Stimulated activated CD4-positive, alpha-beta T cell treated with anti-CD3 and anti-CD28 coated beads, Interleukin-4, amount 100 ng/mL, for 1 hour (primary cell): ENCODE results near the gene SETD2.
"Not testable (repeated sequence)": the region's sequence is repeated elsewhere in the genome, so short reads cannot be mapped to it uniquely, and the experiment has no call there.

Experiments used
- DNase-seq: peaks from one replicate; pipeline ENCODE4 v3.0.0-alpha.2; 2020

The SETD2 gene

DNA sequence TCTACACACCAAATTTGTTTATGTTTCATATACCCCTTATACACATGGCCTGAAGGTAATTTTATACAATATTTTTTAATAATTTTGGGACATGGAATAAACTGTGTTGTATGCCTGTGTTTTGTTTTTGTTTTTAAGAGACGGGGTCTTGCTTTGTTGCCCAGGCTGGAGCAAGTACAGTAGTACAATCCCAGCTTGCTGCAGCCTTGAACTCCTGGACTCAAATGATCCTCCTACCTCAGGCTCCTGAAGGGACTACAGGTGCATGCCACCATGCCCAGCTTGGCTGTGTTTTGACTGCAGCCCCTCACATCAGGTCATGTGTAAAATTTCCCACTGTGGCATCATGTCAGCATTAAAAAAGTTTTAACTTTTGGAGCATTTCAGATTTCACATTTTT is 18.6 kb downstream of the SETD2 start:
- DNase-seq, result no peak

DNA sequence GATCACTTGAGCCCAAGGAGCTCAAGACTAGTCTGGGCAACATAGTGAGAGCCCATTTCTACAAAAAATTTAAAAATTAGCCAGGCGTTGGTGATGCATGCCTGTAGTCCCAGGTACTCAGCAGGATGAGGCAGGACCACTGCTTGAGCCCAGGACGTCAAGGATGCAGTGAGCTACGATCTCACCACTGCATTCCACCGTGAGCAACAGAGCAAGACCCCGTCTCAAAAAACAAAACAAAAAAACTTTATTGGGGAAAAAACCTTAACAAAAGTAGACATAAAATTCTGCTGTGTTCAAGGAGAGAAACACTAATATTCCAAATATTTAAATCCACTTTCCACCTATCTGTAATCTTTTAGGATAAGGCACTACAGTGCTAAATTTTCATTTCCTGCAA is 20.8 kb downstream of the SETD2 start:
- DNase-seq, result no peak

DNA sequence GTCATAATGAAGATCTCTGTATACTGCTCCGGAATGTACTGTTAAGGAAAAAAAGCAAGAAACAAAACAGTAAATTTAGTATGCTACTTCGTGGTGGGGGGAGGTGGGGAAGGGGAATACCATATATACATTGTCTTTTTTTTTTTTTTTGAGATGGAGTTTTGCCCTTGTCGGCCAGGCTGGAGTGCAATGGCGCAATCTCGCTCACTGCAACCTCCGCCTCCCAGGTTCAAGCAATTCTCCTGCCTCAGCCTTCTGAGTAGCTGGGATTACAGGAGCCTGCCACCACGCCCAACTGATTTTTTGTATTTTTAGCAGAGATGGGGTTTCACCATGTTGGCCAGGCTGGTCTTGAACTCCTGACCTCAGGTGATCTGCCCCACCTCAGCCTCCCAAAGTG is 21.4 kb downstream of the SETD2 start:
- DNase-seq, result not testable (repeated sequence)

GRCh38 chr3:47140973-47141461 is 22.9 kb downstream of the SETD2 start:
- not testable (repeated sequence) for DNase-seq

DNA sequence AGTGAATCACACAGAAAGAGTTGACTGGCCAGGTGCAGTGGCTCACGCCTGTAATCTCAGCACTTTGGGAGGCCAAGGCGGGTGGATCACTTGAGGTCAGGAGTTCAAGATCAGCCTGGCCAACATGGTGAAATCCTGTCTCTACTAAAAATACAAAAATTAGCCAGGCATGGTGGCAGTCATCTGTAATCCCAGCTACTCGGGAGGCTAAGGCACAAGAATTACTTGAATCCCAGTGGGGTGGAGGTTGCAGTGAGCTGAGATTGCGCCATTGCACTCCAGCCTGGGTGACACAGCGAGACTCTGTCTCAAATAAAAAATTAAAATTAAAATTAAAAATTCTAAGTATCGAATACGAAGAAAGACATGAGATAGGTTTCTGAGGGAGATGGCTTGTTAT is 23.4 kb downstream of the SETD2 start:
- DNase-seq, result not testable (repeated sequence)

DNA sequence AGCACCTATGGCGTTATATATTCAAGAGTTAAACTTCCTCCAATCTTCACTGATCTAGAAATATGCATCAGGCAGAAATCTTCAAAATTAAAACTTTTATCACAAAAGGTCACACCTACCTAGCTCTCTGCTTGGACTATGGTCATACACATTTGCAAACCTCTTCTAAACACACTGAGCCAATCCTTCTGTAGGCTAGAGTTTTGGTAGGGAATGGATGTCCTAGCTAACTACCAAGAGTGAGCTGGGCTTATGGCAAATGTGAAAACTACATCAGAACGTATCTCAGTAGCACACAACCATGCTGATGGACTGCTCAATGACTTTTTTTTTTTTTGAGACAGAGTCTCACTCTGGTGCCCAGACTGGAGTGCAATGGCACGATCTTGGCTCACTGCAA is 29.6 kb downstream of the SETD2 start:
- no peak for DNase-seq

- no peak for DNase-seq
These were observed 30.3 kb downstream of the SETD2 start for GRCh38 chr3:47133641-47134040.

DNA sequence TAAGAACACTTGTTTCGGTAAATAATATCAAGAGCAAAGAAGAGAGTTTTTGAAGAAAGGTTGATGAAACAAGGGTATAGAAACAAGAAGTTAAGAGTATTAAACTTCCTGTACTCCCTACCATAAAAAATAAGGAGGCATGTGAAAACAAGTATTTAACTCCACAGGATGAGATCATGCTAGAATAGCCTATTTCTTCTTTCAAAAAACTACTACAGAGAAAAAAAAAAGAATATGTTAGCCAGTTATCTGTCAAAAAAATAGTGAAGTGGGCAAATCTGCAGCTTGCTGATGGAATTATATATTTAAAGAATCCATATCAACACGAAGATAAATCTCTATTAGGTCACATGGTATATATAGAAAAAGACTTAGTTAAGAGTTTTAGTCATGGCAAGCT is 33.4 kb downstream of the SETD2 start:
- no peak for DNase-seq

DNA sequence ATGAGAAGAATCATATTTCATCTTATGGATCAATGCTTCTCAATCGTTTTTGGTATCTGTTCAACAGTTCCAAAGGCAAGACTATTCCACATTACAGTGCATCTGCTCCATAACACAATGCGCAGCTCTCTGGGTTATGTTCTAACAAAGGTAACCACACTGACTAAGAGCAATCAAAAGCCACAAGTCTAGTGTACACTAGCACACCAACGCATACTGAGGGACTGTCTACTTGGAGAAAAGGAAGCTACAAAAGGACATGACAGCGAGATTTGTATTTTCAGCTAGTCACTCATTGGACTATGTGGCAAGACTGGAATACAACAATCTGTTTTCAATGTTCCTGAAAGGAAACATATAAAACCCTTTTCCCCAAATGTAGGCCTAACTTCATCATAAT is 35.8 kb downstream of the SETD2 start:
- DNase-seq, result no peak

GRCh38 chr3:47123857-47124256 is 40.1 kb downstream of the SETD2 start:
- no peak for DNase-seq

DNA sequence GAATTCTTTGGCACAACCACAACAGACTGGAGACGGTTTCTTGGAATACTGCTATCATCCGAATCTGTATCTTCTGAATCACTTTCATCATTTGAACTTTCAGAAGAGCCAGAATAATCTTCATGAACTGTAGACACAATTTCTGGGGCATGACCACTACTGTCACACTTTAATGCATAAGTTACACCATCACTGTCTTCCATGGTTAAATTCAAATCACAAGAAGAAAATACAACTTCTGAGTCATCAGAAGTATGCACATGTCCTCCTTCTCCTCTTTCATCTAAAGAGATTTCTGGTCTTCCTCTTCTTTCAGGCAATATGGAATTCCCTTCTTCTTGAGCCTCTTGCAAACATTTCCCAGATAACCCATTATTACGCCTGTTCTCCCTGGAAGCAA is 42.5 kb downstream of the SETD2 start:
- DNase-seq, result no peak

DNA sequence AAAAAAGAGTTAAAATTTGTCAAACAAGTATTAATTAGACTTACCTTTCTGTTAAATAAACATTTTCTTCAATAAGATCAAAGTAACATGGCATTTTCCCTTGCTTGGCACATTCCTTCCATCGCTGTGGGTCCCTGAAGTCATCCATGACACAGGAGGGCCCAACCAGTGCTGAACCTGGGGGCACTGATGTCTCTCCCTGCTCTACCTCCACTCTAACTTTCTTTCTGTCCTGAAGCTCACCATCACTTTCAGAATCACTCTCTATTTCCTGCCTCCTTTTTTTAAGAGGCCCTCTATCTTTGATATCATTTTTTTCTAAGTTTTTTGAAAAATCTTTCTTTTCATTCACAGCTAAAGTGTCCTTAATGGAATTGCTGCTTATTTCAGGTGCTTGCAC is 43.8 kb downstream of the SETD2 start:
- no peak for DNase-seq

DNA sequence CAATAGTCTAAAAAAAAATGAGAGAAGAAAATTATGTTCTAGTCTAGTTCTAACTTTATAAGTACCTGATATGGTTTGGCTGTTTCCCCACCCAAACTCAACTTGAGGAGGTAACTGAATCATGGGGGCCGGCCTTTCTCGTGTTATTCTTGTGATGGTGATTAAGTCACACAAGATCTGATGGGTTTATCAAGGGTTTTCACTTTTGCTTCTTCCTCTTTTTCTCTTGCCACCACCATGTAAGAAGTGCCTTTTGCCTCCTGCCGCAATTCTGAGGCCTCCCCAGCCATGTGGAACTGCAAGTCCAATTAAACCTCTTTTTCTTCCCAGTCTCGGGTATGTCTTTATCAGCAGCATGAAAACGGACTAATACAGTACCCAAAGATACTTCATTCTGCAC is 44.5 kb downstream of the SETD2 start:
- DNase-seq, result peak; percentile 7

GRCh38 chr3:47117807-47118364 is 46.0 kb downstream of the SETD2 start:
- DNase-seq, result no peak

DNA sequence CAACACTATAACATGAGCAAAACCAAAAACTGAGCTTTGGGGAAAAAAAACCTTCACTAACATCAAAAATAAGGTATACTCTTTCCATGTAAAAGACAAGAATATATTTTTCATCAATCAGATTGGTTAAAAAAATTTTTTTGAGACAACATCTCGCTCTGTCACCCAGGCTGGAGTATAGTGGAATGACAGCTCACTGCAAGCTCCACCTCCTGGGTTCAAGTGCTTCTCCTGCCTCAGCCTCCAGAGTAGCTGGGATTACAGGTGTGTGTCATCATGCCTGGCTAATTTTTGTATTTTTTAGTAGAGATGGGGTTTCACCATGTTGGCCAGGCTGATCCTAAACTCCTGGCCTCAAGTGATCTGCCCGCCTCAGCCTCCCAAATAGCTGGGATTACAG is 48.4 kb downstream of the SETD2 start:
- not testable (repeated sequence) for DNase-seq

- DNase-seq, result no peak
These were observed 50.1 kb downstream of the SETD2 start for GRCh38 chr3:47113669-47114365.

- no peak for DNase-seq
These were observed 50.9 kb downstream of the SETD2 start for GRCh38 chr3:47112997-47113396.

DNA sequence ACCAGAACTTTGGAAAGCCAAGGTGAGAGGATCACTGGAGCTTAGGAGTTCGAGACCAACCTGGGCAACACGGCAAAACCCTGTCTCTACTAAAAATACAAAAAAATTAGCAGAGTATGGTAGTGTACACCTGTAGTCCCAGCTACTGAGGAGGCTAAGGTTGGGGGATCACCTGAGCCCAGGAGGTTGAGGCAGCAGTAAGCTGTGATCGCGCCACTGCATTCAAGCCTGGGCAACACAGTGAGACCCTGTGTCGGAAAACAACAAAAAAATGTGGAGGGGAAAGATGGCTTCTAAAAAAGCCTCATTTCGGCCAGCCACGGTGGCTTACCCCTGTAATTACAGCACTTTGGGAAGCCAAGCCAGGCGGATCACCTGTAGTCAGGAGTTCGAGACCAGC is 54.5 kb downstream of the SETD2 start:
- no peak for DNase-seq

DNA sequence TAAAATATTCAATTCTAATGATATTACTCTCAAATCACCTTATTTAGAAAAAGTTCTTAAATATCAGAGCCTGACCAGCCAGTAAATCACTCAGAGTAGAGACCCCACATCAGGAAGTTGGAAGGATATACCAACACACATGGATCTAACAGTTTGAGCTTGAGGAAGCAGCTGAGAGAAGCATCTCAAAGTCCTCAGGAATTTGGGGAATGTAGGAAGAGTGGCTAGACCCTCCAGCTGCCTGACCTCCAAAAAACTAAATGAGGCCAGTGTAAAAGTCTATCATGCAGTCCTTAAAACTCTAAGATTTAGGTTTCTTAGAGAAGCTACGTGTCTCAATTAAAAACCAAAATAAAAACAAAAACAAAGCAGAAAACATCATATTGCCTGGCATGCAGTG is 55.4 kb downstream of the SETD2 start:
- DNase-seq, result no peak

DNA sequence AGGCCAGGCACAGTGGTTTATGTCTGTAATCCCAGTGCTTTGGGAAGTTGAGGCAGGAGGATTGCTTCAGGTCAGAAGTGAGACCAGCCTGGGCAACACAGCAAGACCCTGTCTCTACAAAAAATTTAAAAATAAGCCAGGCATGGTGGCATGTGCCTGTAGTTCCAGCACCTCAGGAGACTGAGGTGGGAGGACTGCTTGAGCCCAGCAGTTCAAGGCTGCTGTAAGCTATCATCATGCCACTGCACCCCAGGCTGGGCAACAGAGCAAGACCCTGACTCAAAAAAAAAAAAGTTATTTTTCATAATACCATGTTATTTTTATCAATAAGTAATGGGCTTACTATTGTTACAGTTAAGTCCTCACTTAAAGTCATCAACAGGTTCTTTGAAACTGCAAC is 59.7 kb downstream of the SETD2 start:
- no peak for DNase-seq

DNA sequence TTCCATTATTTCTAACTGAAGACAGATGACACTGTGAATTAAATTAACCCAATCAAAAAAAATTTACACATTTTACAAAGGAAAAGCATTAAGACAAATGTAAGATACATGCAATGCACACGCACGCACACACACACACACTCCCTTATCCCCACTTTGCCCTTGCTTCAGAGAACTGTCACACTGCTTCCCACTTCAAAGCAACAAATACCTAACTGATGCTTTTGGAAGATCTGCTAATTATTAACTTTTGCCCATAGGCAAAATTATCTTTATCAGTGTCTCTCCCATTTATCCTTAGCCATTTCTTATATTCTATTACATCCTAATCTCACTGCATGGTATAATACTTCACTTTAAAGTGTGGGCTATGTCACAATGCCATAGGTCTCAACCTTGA is 60.3 kb downstream of the SETD2 start:
- DNase-seq, result no peak

- DNase-seq, result no peak
These were observed 61.8 kb downstream of the SETD2 start for GRCh38 chr3:47102081-47102600.

GRCh38 chr3:47098910-47099309 is 65.0 kb downstream of the SETD2 start:
- DNase-seq, result no peak

- no peak for DNase-seq
These were observed 66.0 kb downstream of the SETD2 start for GRCh38 chr3:47097864-47098263.

- no peak for DNase-seq
These were observed 67.0 kb downstream of the SETD2 start for GRCh38 chr3:47096959-47097358.
